Lower leg skin (tissue), 3 donors: ENCODE data around the gene CEACAM18.

Experiments used
- CTCF ChIP-seq, 3 donors: fragments of 450-650 bp; IDR thresholded peaks; one replicate each; pipeline ENCODE4 v1.5.1; 2016; ENCODE audit warnings: antibody characterized with exemption in 3 of 3, mild to moderate bottlenecking in 3 of 3, moderate library complexity in 2 of 3
- POLR2A ChIP-seq, 2 donors: fragments of 450-650 bp; IDR thresholded peaks; one replicate each; pipeline ENCODE4 v1.6.1; 2016 to 2017; ENCODE audit warnings: antibody characterized with exemption in 2 of 2, mild to moderate bottlenecking in 1 of 2, moderate library complexity in 1 of 2

GRCh38 chr19:51520728-51521127, 42.4 kb downstream of the CEACAM18 start:
- TF ChIP-seq CTCF (IDR thresholded peaks at IDR 0.05) (no peak), POLR2A (IDR thresholded peaks at IDR 0.05) (no peak)
